Measurements from ENCODE around the gene AFF3.

DNA sequence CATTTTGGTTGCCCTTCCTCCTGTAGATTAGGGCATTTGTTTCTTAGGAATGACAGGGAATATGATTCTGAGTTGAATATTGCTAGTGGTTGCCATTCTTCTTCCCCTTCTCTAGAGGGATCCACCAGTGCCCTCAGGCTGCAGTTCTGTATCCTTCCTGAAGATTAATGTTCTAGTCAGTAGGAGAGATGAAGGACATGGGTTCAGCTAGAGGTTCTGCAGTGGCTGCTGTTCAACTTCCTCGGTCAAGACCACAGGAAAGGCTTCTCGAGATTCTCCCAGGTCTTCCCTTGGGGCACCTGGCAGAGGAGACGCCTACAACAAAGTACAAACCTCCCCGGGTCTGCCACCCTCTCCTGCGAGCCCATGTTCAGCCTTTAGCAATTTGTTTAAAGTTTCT is 325.5 kb downstream of the AFF3 start:
- TF ChIP-seq POLR2A (IDR thresholded peaks at IDR 0.05) = no peak
- TF ChIP-seq, protein P1, sequence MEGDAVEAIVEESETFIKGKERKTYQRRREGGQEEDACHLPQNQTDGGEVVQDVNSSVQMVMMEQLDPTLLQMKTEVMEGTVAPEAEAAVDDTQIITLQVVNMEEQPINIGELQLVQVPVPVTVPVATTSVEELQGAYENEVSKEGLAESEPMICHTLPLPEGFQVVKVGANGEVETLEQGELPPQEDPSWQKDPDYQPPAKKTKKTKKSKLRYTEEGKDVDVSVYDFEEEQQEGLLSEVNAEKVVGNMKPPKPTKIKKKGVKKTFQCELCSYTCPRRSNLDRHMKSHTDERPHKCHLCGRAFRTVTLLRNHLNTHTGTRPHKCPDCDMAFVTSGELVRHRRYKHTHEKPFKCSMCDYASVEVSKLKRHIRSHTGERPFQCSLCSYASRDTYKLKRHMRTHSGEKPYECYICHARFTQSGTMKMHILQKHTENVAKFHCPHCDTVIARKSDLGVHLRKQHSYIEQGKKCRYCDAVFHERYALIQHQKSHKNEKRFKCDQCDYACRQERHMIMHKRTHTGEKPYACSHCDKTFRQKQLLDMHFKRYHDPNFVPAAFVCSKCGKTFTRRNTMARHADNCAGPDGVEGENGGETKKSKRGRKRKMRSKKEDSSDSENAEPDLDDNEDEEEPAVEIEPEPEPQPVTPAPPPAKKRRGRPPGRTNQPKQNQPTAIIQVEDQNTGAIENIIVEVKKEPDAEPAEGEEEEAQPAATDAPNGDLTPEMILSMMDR (IDR thresholded peaks at IDR 0.05) = no peak

Measured in uterus (tissue), 2 donors.